Subcutaneous adipose tissue (tissue), 4 donors: Measurements from ENCODE around the gene FSTL1. TPM values are rescaled to one million over a fixed set of nuclear protein-coding genes. Genes with fewer than 3 reads are reported as not detected.

Experiments used
- CTCF ChIP-seq: fragments of 450-650 bp; IDR thresholded peaks from one replicate; pipeline ENCODE4 v1.5.1; 2016; ENCODE audit warnings: low read depth, mild to moderate bottlenecking, control low read depth, antibody characterized with exemption, moderate library complexity
- total RNA-seq, 4 donors: library from RNA; depleted of rRNA; stranded (reverse); fragments of >200 nt; gene quantifications; one replicate each; pipeline ENCODE4 v1.1.0, GENCODE V29; 2016

FSTL1 gene
- total RNA-seq, 4 donors from 2014 or later = 595 to 1,299 (median 897) TPM

- no peak for TF ChIP-seq CTCF
These were observed 20.9 kb downstream of the FSTL1 start for GRCh38 chr3:120429921-120430361.

GRCh38 chr3:120428924-120429323 lies 21.9 kb downstream of the FSTL1 start:
- TF ChIP-seq CTCF = no peak

- no peak for TF ChIP-seq CTCF
These were observed 23.6 kb downstream of the FSTL1 start for GRCh38 chr3:120427201-120427600.

GRCh38 chr3:120425572-120426250 lies 25.1 kb downstream of the FSTL1 start:
- no peak for TF ChIP-seq CTCF

- TF ChIP-seq CTCF = no peak
These were observed 25.7 kb downstream of the FSTL1 start for GRCh38 chr3:120424976-120425570.

GRCh38 chr3:120424506-120424905 lies 26.3 kb downstream of the FSTL1 start:
- TF ChIP-seq CTCF = no peak

GRCh38 chr3:120423432-120423831 lies 27.4 kb downstream of the FSTL1 start:
- TF ChIP-seq CTCF = no peak
